Stimulated activated CD4-positive, alpha-beta T cell treated with anti-CD3 and anti-CD28 coated beads, Interleukin-15, amount 100 ng/mL, for 24 hours (primary cell): ENCODE results near the gene GHRHR.

Experiments used
- DNase-seq: peaks from one replicate; pipeline ENCODE4 v3.0.0-alpha.2; 2020

The GHRHR gene

DNA sequence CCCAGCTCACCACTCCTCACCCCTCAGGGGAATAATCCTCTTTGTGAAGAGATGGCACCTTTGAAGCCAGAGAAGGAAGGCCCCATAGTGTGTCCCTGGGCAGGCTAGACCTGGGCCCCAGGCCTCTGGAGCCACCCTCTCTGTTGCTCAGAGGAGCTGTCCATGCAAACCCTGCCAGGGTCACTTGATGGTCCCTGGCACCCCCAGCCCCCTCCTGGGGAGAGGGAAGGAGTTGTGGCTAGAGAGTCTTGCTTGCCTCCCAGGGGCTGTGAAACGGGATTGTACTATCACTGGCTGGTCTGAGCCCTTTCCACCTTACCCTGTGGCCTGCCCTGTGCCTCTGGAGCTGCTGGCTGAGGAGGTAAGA, 5.8 kb downstream of the GHRHR start:
- no peak for DNase-seq

- no peak for DNase-seq
Measured at GRCh38 chr7:30970074-30970473, 6.3 kb downstream of the GHRHR start.

- DNase-seq = no peak
Measured at GRCh38 chr7:30970594-30971094, 6.9 kb downstream of the GHRHR start.

GRCh38 chr7:30971440-30971839, 7.7 kb downstream of the GHRHR start:
- DNase-seq = no peak

DNA sequence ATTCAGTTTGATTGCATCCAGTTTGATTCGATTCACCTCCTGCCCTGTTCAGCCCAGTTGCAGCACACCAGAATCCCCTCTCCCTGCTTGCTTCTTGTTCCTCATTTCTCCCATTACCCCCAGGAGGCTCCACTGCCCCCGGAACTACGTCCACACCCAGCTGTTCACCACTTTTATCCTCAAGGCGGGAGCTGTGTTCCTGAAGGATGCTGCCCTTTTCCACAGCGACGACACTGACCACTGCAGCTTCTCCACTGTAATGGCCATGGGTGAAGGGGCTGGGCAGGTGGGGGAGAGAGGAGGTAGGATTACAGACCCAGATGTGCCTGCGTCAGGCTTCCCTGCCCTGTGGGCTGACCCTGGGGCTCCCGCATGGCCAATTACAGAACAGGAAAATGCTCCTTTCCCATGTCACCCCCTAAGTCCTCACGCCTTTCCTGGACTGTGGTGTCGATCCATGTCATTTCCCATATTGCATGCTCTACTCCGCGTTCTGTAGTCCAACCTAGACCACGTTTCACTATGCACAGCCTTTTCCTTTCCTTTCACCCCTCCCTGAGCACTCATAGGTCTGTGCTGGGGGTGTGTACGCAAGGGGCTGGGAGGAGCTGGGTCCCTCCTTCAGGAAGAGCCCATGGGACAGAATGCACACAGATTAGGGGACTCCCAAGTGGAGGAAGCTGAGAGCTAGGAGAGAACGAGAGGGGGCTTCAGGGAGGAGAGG, 8.2 kb downstream of the GHRHR start:
- no peak for DNase-seq

GRCh38 chr7:30973292-30973691, 9.5 kb downstream of the GHRHR start:
- DNase-seq = no peak

DNA sequence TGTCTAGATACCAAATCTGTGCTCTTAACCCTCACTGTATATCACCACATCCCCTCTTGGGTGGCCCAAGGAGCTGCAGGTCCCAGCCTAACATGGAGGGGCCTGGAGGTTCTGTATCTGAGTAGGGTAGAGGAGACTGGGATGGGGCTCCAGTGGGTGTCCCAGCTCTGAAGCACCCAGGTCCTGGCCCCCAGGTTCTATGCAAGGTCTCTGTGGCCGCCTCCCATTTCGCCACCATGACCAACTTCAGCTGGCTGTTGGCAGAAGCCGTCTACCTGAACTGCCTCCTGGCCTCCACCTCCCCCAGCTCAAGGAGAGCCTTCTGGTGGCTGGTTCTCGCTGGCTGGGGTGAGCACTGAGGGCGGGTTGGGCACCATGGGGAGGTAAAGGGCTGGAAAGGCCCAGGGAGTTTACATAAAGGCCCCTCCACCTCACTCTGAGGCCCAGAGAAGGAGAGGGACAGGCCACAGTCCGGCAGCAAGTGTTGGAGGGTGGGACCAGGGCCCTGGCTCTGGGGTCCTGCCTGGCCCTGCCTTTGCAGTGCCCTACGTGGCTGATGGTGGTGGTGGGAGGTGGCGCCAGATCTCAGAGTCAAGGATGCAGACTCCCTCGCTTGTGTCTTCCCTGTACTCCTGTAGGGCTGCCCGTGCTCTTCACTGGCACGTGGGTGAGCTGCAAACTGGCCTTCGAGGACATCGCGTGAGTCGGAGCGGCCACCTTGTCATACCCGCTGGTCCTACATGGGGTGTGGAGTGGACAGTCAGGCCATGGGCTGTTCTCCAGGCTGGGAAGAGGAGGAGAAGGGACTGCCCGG, 10.2 kb downstream of the GHRHR start:
- no peak for DNase-seq

GRCh38 chr7:30974605-30975255, 11.0 kb downstream of the GHRHR start:
- peak; percentile 70 for DNase-seq

DNA sequence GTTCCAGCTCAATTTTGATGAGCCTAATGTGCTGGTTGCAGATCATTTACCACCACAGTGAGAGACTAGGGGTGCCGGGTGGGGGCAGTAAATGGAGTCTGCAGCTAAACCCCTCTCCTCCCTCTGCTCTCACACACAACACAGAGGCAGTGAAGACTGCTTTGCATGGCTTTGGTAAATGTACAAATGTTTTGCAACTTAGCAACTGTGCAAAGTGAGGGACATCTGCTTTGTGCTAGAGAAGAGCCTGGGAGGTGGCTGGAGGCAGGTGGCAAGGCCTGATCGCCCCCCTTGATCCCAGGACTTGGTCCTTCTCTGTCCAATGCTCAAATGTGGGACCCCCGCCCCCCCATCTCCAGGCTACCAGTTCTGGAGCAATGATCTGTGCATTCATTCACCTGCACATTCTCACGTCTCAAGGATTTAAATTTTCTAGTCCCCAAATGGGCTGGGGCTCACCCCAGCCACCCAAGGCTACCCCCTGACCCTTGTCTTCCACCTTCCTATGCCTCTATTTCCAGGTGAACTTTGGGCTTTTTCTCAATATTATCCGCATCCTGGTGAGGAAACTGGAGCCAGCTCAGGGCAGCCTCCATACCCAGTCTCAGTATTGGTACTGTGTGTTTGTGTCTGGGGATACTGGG, 11.6 kb downstream of the GHRHR start:
- no peak for DNase-seq

DNA sequence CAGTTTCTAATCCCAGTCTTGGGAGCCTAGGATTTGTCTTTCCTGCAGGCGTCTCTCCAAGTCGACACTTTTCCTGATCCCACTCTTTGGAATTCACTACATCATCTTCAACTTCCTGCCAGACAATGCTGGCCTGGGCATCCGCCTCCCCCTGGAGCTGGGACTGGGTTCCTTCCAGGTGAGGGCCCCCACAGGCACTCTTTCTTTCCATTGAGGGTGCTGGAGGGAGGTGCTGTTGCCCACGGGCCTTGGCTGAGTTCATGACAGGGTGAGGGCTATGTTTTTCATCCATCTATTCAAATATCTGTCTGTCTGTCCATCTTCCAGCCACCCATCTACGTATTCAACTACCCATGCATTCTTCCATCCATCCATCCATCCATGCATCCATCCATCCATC, 12.6 kb downstream of the GHRHR start:
- no peak for DNase-seq

DNA sequence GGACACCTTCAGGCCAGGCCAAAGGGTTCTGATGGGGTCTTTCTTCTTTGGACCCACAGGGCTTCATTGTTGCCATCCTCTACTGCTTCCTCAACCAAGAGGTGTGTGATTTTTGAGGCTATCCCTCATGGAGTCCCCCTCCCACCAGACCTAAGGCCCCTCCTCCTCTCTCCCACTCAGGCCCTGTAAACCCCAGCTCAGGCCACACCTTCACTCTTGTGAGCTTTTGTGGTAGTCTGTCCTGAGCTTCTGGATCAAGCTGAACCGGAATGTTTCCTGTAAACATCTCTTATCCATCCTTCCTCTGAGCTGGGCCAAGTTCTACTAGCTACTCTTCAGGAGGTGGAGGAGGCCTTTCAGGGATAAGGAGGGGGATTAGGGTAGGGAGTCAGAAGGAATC, 13.5 kb downstream of the GHRHR start:
- no peak for DNase-seq

- DNase-seq = peak; percentile 25
Measured at GRCh38 chr7:30977896-30978564, 14.3 kb downstream of the GHRHR start.

- no peak for DNase-seq
Measured at GRCh38 chr7:30979027-30979426, 15.3 kb downstream of the GHRHR start.

- no peak for DNase-seq
Measured at GRCh38 chr7:30980194-30980593, 16.4 kb downstream of the GHRHR start.

GRCh38 chr7:30980751-30981150, 17.0 kb downstream of the GHRHR start:
- DNase-seq = no peak

GRCh38 chr7:30983042-30983913, 19.5 kb downstream of the GHRHR start:
- DNase-seq = peak; percentile 83

- DNase-seq = no peak
Measured at GRCh38 chr7:30983914-30984247, 20.1 kb downstream of the GHRHR start.

DNA sequence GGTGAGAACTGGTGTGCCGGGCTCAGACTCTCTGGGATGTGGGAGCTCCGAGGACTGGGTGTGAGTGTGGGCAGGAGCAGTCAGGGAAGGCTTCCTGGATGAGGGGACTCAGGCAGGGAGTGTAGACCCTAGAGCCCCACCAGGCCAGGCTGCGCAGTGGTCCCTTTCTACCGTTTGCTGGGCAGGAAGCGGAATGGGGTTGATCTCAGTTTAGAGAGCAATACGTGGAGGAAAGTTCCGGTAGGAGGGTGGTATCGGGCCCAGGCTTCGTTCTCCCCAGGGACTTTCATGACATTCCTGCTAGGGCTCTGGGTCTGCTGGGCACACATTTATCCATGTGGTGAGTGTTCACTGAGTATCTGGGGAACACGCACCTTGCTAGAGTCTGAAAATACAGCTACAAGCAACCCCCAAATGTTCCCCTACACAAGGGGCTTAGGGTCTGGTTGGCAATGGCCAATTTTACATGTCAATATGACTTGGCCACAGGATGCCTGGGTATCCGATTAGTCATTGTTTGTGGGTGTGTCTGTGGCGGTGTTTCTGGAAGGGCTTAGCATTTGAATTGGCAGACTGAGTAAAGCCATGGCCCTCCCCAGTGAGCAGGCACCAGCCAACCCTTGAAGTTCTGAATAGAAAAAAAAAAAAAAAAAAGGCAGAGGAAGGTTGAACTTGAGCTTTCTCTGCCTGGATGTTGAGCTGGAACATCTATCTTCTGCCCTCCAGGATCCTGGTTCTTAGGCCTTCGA, 20.8 kb downstream of the GHRHR start:
- DNase-seq = no peak

- DNase-seq = no peak
Measured at GRCh38 chr7:30985756-30986155, 22.0 kb downstream of the GHRHR start.

DNA sequence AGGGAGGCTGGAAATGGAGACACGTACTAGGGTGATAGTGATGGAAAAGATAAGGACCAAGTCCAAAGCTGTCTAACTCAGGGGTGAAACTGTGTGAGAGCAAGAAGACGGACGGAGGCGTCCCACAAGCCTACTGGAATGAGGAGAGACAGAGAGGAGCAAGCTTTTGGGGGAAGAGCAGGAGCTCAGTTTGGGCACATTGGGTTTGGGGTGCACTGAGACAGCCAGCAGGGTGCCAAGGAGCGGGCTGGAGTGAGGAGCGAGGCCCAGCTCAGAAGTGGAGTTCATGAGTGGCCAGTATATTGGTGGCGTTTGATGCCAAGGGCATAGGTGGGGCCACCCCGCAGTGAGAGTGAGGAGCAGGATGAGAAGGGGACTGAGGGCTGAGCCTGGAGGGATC, 22.6 kb downstream of the GHRHR start:
- no peak for DNase-seq

GRCh38 chr7:30986738-30987137, 23.0 kb downstream of the GHRHR start:
- DNase-seq = no peak
